Endodermal cell (in vitro differentiated cells): ENCODE measurements around the gene CYP2F1. TPM values are rescaled to one million over a fixed set of nuclear protein-coding genes. Genes with fewer than 3 reads are reported as not detected.
"Not testable (repeated sequence)": the region's sequence is repeated elsewhere in the genome, so short reads cannot be mapped to it uniquely, and the experiment has no call there.

Source experiments
- DNase-seq: peaks from one replicate; pipeline ENCODE4 v3.0.0-alpha.2; 2017
- H3K27ac ChIP-seq: 2 replicates; pipeline ENCODE4 v1.5.1; 2013; ENCODE audit warnings: mild to moderate bottlenecking, low read depth, low read length, moderate library complexity
- H3K27me3 ChIP-seq: 2 replicates; pipeline ENCODE4 v1.6.1; 2013; ENCODE audit warnings: mild to moderate bottlenecking, low read length, moderate library complexity; ENCODE audit not compliant: insufficient read depth, control insufficient read depth, poor library complexity, severe bottlenecking
- H3K36me3 ChIP-seq: 2 replicates; pipeline ENCODE4 v1.7.0; 2013; ENCODE audit warnings: mild to moderate bottlenecking, low read length, moderate library complexity; ENCODE audit not compliant: control insufficient read depth, insufficient read depth
- H3K4me1 ChIP-seq: one replicate; pipeline ENCODE4 v1.7.0; 2013; ENCODE audit warnings: low read length; ENCODE audit not compliant: control insufficient read depth, insufficient read depth
- H3K4me3 ChIP-seq: 2 replicates; pipeline ENCODE4 v1.5.1; 2013; ENCODE audit warnings: mild to moderate bottlenecking, low read length, moderate library complexity
- H3K9ac ChIP-seq: 2 replicates; pipeline ENCODE4 v1.6.1; 2013; ENCODE audit warnings: mild to moderate bottlenecking, low read length, moderate library complexity; ENCODE audit not compliant: poor library complexity, severe bottlenecking; ENCODE audit errors: extremely low read depth
- H3K9me3 ChIP-seq: 2 replicates; pipeline ENCODE4 v1.6.1; 2013; ENCODE audit warnings: mild to moderate bottlenecking, low read length, moderate library complexity; ENCODE audit not compliant: control insufficient read depth
- H3K27ac Mint-ChIP-seq: 2 replicates; pipeline ENCODE4 v1.8.0; 2020; ENCODE audit warnings: mixed read lengths
- H3K27me3 Mint-ChIP-seq: 2 replicates; pipeline ENCODE4 v1.8.0; 2021; ENCODE audit warnings: mild to moderate bottlenecking, mixed read lengths; ENCODE audit not compliant: insufficient read depth
- H3K36me3 Mint-ChIP-seq: 2 replicates; pipeline ENCODE4 v1.8.0; 2020; ENCODE audit warnings: low read depth, mixed read lengths
- H3K4me1 Mint-ChIP-seq: 2 replicates; pipeline ENCODE4 v1.8.0; 2020; ENCODE audit warnings: mixed read lengths
- H3K4me3 Mint-ChIP-seq: 2 replicates; pipeline ENCODE4 v1.8.0; 2020; ENCODE audit warnings: mild to moderate bottlenecking, moderate library complexity, mixed read lengths
- H3K9me3 Mint-ChIP-seq: 2 replicates; pipeline ENCODE4 v1.8.0; 2020; ENCODE audit warnings: mild to moderate bottlenecking, mixed read lengths
- CTCF ChIP-seq: fragments of 200-600 bp; sonication (generic); conservative IDR thresholded peaks from 2 replicates; pipeline ENCODE4 v1.5.0; 2021; ENCODE audit warnings: antibody characterized with exemption, mild to moderate bottlenecking
- WGBS, 2 experiments: methylation state at CpG; one replicate each; pipeline versions ENCODE4 v1.1.5 to v1.1.7; 2013; ENCODE audit warnings: missing lambda C conversion rate in 2 of 2, mixed read lengths in 1 of 2; ENCODE audit not compliant: insufficient coverage in 1 of 2, insufficient read length in 1 of 2; 5-methylcytosine and 5-hydroxymethylcytosine counted together
- total RNA-seq, 2 donors: library from RNA; stranded (reverse); fragmentation: NEBNext Ultra II Directional in 1 of 2; extraction: Animal tissue kit (Norgen Biotek cat#: 25700) in 1 of 2; gene quantifications; 2 replicates in 1 of 2; 3 replicates in 1 of 2; pipeline ENCODE4 v1.2.1, GENCODE V29; 2021

Gene CYP2F1
- total RNA-seq, 2 donors from 2014 or later: not detected

GRCh38 chr19:41097302-41097701 is 16.9 kb upstream of the CYP2F1 start:
- H3K27me3 Mint-ChIP-seq: peaks cover 70% of the 10 kb centered on the region
- peaks cover 19% of the 10 kb centered on the region for H3K9me3 ChIP-seq
- H3K36me3 ChIP-seq: no peaks in the 10 kb centered on the region
- DNase-seq: no peak
- H3K4me3 ChIP-seq: no peak overlapping the region
- peaks cover 3% of the 10 kb centered on the region for H3K4me1 ChIP-seq
- peaks cover 26% of the 10 kb centered on the region for H3K27me3 ChIP-seq
- no peak overlapping the region for H3K27ac Mint-ChIP-seq
- H3K4me3 Mint-ChIP-seq: no peak overlapping the region
- no peak for TF ChIP-seq CTCF
- no peak overlapping the region for H3K9ac ChIP-seq
- H3K9me3 Mint-ChIP-seq: peaks cover 52% of the 10 kb centered on the region
- H3K27ac ChIP-seq: no peak overlapping the region
- H3K4me1 Mint-ChIP-seq: peaks cover 3% of the 10 kb centered on the region
- peaks cover 1% of the 10 kb centered on the region for H3K36me3 Mint-ChIP-seq
- 80 to 93% methylated on average over 2 of the region's 2 CpGs for WGBS, 2 experiments

- Histone ChIP-seq H3K9ac (no peak overlapping the region), H3K9me3 (peaks cover 19% of the 10 kb centered on the region), H3K36me3 (no peaks in the 10 kb centered on the region), H3K4me3 (no peak overlapping the region), H3K27me3 (peaks cover 11% of the 10 kb centered on the region), H3K27ac (no peak overlapping the region), H3K4me1 (peaks cover 3% of the 10 kb centered on the region)
- H3K9me3 Mint-ChIP-seq: peaks cover 58% of the 10 kb centered on the region
- 78 to 83% methylated on average over 5 of the region's 5 CpGs for WGBS, 2 experiments
- H3K27ac Mint-ChIP-seq: no peak overlapping the region
- H3K4me3 Mint-ChIP-seq: no peak overlapping the region
- peaks cover 59% of the 10 kb centered on the region for H3K27me3 Mint-ChIP-seq
- H3K36me3 Mint-ChIP-seq: peaks cover 4% of the 10 kb centered on the region
- TF ChIP-seq CTCF: no peak
- DNase-seq: peak; percentile 69
- H3K4me1 Mint-ChIP-seq: peaks cover 3% of the 10 kb centered on the region
Observed at GRCh38 chr19:41098762-41099161, 15.5 kb upstream of the CYP2F1 start.

- Mint-ChIP-seq H3K9me3 (peaks cover 66% of the 10 kb centered on the region), H3K27me3 (peaks cover 39% of the 10 kb centered on the region)
- DNase-seq, H3K36me3 ChIP-seq, H3K4me3 ChIP-seq, H3K27ac Mint-ChIP-seq, H3K4me1 Mint-ChIP-seq, H3K27me3 ChIP-seq, H3K9ac ChIP-seq, H3K27ac ChIP-seq, H3K4me3 Mint-ChIP-seq, H3K36me3 Mint-ChIP-seq, H3K4me1 ChIP-seq: not testable (repeated sequence)
- peaks cover 14% of the 10 kb centered on the region for H3K9me3 ChIP-seq
- WGBS, 2 experiments: 100% methylated on average over 1 of the region's 1 CpG; no CpG with 5 or more reads in 1 of the 2 experiments
Observed at GRCh38 chr19:41102210-41102609, 12.0 kb upstream of the CYP2F1 start.

GRCh38 chr19:41106177-41106576 is 8.1 kb upstream of the CYP2F1 start:
- H3K4me1 ChIP-seq: no peaks in the 10 kb centered on the region
- no peaks in the 10 kb centered on the region for H3K27me3 ChIP-seq
- Mint-ChIP-seq H3K4me3 (no peak overlapping the region), H3K27ac (no peak overlapping the region), H3K27me3 (peaks cover 29% of the 10 kb centered on the region), H3K36me3 (peaks cover 4% of the 10 kb centered on the region), H3K4me1 (no peaks in the 10 kb centered on the region), H3K9me3 (peaks cover 31% of the 10 kb centered on the region)
- no peak for TF ChIP-seq CTCF
- 87 to 92% methylated on average over 2 to 3 of the region's 3 CpGs for WGBS, 2 experiments
- no peak overlapping the region for H3K9ac ChIP-seq
- H3K4me3 ChIP-seq: no peak overlapping the region
- no peak for DNase-seq
- H3K9me3 ChIP-seq: no peaks in the 10 kb centered on the region
- no peak overlapping the region for H3K27ac ChIP-seq
- H3K36me3 ChIP-seq: no peaks in the 10 kb centered on the region
